Measurements from ENCODE around the gene KIAA1755.

KIAA1755 gene

DNA sequence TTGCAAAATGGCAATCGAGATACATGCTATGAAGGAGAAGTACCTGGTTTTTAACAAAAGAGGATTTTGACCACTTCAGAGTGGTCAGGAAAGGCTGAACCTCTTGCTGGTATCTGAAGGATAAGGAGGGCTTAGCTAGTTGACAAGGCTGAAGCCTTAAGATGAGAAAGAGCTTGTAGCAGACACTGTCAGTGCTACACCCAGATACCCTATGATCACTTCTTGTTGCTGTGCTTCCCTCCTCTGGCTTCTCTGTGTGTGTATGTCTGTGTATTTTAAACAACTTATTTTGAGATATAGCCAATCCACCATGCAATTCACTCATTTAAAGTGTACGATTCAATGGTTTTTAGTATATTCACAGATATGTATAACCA, 56.6 kb downstream of the KIAA1755 start:
- DNase-seq (ENCODE audit: low read depth in 3 of 3), result no peak

DNA sequence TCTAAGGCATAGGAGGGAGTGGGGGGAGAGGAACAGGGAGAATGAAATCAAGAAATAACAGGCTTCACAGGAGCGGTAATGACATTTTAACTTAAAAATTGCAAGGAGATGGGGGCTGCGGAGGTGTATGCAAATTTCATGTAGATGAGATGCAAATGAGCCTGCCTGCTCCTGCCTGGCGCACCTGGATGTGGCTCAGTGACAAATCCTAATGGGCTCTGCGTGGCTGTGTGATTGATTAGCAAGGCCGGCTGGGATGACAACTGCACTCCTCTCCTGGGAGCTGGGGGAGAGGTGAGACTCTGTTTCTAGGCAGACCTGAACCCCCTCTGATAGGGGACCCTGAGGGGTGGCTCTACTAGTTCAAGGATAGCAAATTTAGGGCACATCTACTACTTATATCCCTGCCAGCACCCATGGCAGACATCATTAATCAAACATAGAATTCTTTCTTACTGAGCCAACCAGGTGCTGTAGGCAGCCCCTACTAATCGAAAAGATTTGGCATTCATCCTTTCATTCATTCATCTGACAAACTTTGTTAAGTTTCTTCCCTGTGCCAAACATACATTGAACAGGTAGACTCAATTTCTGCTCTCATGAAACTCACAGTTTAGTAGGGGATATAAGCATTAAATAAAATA, 57.1 kb downstream of the KIAA1755 start:
- no peak for DNase-seq (ENCODE audit: low read depth in 3 of 3)

DNA sequence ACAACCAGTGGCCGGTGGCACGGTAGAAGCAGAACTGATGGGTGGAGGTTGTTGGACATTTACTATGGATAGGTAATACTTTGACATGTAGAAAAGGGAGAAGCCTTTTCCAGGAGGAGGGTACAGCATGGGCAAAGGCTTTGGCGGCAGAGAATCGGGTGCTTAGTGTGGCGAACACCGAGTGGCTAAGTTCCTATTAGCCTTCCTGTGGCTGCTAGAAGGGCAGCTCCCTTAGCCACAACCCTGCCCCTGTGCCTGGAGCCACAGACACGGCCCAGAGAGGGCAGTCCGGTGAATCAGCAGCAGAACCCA, 57.6 kb downstream of the KIAA1755 start:
- DNase-seq (ENCODE audit: low read depth in 3 of 3), result no peak

DNA sequence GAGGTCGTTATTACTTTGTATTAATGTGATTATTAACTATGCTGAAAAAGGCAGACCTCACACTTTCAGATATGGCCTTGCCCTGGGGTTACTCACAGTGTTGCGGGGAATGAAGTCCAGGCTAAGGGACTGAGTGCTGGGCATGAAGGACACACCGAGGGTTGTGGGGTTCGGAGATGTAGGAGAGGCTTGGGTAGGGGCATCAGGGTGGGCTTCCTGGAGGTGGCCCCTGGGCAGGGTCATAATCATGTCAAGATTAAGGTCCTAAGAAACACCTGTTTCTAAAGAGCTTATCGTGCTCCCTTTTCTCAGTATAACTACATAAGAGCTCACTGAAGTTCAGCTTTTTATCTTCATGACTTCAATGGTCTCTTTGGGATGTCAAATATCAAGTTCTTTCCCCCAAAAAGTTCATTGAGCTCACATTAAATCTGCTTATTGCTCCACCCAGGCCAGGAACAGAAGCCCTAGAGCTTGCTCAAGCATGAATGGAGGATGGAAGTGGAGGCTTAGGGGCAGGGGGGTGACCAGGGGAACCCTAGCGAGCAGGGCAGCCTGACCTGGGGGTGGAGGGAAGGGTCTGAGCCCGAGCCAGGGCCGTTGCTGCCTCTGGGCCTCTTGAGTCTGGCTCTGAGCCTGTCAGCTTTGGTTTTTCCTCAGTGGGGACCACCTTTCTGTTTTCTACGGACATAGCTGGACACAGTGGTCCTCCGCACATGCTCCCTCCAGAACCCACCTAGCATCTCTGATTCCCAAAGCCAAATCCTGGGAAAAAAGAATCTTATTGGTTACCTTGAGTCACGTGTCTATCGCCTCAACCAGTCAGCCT, 58.2 kb downstream of the KIAA1755 start:
- no peak for DNase-seq (ENCODE audit: low read depth in 3 of 3)

DNA sequence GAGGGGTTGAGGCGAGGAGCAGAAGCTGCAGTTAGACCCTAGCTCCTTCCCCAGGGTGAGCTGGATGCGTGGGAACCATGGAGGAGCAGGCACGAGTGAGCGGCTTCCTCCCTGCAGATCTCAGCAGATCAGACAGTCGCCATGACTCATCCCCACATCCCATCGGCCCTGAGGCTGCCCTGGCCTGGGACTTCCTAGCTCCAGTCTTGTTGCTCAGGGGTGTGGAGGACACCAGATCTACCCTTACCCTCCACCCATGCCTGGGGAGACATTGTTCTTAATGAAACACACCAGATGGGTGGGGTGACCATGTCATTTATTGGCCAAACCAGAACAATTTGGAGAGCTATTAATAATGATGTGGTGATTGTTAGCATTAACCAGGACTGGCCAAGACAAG, 59.2 kb downstream of the KIAA1755 start:
- no peak for DNase-seq (ENCODE audit: low read depth in 3 of 3)

DNA sequence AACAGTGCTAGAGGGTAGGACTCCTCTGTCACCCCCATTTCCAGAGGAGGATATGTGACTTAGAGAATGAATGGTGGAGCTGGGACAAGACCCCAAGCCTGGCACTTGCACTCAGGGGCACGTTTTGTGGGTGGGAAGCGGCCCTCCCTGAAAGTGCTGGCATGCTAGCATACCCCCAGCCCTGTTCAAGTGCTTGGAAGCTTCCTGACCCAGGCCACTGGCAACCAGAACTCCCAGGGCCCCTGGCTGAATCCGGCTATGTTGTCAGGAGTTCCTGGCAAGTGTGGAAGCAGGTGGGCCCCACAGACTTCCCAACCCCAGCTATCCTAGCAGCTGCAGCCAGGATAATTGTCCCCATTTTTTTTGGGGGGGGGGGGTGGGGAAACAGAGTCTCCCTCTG, 59.9 kb downstream of the KIAA1755 start:
- no peak for DNase-seq (ENCODE audit: low read depth in 3 of 3)

DNA sequence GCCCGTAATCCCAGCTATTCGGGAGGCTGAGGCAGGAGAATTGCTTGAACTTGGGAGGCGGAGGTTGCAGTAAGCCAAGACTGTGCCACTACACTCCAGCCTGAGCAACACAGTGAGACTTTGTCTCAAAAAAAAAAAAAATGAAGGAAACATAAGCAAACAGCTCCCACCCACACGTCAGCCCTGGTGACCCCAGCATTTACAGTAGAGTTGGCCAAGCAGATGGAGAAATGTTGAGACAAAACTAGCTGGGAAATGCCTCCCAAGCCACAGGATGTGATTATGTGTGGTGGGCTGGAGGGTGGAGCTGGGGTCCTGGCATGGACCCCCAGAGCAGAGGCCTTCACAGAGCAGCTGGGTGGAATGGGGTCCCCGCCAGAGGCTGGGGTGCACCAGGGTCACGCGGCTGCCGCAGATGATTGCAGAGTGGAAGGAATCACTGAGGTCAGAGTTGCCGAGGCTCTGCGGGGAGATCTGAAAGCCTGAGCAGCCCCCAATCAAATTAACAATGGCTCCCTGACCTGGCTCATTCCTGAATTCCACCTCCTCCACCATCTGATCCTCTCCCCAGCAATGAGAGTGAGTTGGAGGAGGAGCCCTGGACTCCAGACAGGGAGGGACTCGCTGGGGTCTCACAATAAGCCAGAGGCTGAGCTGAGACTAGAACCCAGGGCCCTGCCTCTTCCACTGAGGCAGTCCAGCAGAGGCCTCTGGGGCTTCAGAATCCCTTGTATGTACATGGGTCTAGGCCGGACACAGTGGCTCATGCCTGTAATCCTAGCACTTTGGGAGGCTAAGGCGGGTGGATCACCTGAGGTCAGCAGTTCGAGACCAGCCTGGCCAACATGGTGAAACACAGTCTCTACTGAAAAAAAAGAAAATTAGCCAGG, 60.8 kb downstream of the KIAA1755 start:
- DNase-seq (ENCODE audit: low read depth in 3 of 3), result no peak

DNA sequence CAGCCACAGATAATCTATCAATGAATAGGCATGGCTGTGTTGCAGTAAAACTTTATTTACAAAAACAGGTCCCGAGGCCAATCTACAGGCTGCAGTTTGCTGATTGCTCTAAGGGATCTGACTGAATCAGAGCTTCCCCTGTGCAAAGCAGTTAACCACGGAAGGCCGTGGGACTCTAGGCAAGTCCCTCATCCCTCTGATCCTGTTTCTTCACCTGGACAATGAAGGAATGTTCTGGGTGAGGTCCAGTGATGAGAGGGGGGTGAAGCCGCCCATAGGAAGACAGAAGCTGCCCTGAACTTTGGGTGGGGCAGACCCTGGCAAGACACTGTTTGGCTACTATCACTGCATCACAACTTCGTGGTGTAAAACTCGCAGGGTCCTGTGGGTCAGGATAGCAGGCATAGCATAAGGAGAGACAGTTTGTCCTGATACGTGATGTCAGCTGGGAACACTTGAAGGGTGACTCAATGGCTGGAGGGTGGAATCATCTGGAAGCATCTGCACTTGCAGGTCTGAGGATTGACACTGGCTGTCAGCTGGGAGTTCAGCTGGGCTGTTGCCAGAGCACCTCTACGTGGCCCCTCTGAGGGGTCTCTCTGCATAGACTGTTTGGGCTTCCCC, 62.2 kb downstream of the KIAA1755 start:
- no peak for DNase-seq (ENCODE audit: low read depth in 3 of 3)

DNA sequence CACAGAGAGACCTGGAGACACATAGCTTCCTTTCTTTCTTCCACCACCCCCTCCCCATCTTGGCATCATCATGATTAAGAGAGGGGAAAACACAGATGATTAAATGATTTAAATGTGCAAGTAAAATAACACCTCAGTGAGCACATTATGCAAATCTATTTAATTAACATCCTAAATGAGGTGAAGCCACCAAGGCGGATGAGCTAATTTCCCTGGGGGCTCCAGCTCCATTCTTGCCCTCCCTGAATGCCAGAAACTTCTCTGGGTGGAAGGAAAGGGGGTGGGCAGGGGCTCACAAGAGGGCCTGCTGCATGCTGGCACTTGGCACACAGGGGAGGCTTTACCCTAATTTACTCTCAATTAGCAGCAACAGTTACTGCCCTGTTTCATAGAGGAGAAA, 62.9 kb downstream of the KIAA1755 start:
- DNase-seq (ENCODE audit: low read depth in 3 of 3), result no peak

DNA sequence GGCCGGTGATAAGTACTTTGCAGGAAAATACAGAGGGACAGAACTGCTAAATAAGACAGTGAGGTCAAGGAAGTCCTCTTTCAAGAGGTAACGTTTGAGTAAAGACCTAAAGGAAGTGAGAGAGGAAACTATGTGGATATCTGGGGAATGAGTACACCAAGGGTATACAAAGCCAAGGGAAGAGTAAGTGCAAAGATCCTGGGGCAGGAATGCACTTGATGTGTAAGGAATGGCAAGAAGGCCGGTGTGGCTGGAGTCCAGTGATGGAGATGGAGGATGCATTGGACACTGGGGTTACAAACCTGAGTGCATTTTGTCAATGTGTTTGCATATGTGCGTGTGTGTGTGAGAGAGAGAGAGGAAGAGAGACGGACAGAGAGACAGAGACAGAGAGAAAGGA, 63.3 kb downstream of the KIAA1755 start:
- no peak for DNase-seq (ENCODE audit: low read depth in 3 of 3)

DNA sequence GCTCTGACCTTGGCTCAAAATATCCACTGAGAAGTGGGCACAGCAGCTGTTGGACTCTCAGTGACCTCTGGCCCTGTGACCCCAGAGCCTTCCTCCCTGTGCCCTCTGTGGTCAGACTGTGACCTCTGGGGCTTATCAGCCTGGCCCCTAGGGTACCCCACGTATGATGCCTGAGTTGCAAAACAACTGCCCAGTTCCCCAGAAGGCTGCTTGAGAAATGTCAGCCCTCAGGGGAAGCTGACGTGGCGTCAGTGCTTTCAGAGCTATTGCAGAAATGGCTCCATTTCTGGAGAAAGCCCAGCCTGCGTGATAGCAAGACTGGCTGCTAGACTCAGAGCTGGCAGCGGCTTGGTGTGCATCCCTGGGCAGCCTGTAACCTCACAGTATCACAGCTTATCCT, 63.9 kb downstream of the KIAA1755 start:
- DNase-seq (ENCODE audit: low read depth in 3 of 3), result no peak

DNA sequence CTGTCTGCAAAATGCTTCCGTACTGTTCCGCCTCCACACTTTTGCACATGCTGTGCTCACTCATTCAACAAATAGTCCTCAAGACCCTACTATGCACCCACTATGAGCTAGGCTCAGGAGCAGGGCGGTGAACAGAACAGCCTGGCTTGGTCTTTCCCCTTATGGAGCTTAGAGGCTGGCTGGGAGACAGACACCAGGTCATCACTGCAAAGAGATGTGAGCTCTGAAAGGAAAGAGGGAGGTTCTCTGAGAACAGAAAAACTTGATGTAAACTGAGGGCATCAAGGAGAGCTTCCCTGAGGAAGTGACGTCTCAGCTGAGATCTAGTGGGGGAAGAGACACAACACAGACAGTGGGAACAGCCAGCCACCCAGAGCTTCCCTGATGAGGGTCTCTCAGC, 64.5 kb downstream of the KIAA1755 start:
- DNase-seq (ENCODE audit: low read depth in 3 of 3), result no peak

DNA sequence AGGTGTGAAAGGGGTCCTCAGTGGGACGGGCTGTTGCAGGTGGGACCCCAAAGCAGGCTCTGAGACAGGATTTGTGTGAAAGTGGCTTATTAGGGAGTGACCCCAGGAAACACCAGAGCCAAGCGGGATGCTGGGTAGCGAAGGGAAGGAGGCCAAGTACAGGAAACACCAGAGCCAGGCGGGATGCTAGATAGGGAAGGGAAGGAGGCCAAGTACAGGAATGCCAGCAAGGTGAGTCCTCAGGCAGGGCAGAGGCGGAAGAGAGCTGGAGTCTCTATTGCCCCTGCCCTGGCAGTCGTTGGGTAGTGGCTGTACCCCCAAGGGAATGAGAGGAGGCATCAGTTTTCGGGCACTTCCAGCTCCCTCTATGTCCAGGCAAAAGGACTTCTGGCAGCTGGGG, 65.0 kb downstream of the KIAA1755 start:
- DNase-seq (ENCODE audit: low read depth in 3 of 3), result no peak

DNA sequence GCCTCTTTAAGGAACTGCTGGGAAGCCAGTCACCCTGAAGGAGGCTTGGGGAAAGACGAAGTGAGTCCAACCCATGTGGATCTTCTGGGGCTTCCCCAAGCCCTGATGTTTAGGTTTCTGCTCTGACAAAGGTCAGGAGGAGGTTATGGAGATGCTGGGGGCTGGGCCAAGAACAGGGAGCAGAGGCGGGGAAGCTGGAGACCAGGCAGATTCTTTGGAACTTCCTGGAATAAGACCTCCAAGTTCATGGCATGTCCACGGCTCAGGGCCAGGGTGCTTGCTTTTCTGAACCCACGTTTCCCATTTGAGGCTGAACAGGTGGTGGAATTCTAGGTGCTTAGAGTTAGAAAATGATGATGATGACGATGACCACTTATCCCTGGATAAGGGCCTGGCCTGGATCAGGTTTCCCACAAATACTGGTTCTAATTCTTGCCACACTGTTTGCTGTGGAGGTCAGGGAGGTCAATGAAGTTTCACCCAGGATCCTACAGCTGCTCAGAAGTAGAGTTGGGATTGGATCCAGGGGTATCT, 65.5 kb downstream of the KIAA1755 start:
- no peak for DNase-seq (ENCODE audit: low read depth in 3 of 3)

DNA sequence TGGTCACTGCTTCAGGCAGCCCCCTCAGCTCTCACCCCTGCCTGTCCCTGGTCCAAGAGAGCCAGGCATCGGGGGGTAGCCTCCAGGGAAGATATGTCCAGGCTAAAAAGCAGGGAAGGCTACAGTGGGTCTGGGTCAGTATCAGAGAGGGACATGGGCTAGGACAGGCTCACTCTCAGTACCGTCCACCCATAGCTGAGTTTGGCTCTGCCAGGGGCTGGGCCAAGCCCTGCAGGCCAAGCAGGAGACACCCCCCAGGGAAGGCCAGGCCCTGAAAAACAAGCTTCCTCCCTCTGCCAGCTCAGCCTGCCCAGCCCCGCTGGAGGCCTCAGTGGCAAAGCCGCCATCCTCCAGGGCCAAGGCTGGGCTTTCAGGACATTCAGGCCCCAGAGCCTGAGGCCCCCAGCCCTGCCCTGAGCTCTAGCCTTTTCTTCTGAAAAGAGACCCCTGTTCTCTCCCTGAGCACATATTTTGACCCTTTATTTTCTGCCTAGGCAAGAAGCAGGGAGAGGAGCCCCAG, 66.9 kb downstream of the KIAA1755 start:
- no peak for DNase-seq (ENCODE audit: low read depth in 3 of 3)

DNA sequence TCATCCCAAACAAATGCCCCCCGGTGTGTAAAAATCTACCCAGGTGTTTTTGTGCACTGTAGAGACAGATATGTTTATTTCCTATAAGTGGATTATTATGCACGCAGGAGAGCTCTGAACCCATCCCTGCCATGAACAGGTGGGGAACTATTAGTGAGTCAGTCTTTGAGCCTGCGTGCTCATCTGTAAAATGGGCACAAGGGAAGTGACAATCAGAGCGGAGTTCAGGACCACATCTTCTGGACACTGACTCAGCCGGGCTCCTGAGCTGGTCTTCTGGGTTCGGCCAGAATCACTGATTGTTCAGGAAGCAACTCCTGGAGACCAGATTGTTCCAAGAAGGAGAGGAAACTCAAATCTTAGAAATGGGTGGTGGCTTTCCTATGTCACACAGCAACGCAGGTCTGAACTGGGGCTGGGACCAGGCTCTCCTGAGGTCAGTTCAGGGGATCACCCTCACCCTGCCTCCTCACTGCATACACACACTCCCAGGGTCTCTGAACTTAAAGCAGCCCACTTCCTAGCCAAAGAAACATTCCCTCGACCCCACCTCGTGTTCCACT, 68.1 kb downstream of the KIAA1755 start:
- no peak for DNase-seq (ENCODE audit: low read depth in 3 of 3)

DNA sequence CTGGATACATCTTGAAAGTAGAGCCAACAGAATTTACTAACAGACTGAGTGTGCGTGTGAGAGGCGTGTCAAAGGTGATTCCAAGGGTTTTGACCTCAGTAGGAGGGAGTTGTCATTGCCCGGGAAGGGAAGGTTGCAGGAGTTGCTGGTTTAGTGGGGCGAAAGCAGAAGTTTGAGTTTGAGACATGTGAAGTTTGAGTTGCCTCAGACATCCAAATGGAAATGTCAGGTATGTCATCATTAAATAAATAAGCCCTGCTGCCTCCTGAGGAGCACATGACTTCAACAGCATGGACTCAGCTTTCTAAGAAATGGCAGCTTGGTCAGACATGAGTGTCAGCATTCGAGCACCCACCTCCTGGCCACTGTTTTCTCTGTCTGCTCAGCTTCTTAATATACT, 68.9 kb downstream of the KIAA1755 start:
- DNase-seq (ENCODE audit: low read depth in 3 of 3), result no peak

DNA sequence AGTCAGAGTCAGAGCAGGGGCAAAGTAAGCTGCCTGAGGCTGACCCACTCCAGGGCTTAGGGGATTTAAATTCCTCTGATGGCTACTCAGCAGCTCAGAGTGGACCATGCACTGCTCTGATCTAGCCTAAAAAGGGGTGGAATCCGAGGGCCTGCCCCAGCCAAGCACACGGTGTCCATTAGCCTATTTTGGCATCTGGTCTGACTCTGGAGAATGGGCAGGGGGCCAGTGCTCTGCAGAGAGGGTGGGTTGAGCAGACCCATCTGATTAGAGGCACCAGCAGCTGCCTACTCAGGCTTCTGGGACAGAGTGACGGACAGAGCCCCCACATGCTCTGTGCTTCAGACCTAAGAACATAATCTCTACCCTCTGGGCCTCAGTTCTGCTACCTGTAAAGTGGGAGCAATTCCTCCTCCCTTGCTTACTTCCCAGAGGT, 69.6 kb downstream of the KIAA1755 start:
- DNase-seq (ENCODE audit: low read depth in 3 of 3), result no peak

DNA sequence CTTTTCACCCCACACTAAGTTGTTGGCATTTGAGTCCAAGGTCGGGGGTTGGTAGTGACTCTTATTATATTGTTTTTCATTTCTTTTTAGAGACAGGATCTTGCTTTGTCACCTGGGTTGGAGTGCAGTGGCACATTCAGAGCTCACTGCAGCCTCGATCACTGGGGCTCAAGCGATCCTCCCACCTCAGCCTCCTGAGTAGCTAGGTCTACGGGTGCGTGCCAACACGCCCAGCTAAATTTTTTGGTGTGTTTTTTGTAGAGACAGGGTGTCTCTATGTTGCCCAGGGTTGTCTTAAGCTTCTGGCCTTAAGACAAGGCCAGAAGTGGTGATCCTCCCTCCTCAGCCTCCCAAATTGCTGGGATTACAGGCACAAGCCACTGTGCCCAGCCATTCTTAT, 70.4 kb downstream of the KIAA1755 start:
- DNase-seq (ENCODE audit: low read depth in 3 of 3), result no peak

DNA sequence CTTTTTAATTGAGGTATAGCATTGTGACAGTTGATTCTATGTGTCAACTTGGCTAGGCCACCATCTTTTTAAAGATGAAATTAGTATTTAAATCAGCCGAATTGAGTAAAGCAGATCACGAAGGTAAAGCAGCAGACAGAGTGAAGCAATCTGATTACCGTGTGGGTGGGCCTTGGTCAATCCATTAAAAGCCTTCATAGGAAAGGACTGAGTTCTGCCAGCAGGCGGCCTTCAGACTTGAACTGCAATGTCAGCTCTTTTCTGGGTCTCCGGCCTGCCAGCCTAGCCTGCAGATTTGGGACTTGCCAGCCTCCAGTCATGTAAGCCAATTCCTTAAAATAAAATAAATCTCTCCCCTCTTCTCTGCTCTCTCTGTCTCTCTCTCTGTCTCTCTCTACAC, 73.0 kb downstream of the KIAA1755 start:
- no peak for DNase-seq (ENCODE audit: low read depth in 3 of 3)

DNA sequence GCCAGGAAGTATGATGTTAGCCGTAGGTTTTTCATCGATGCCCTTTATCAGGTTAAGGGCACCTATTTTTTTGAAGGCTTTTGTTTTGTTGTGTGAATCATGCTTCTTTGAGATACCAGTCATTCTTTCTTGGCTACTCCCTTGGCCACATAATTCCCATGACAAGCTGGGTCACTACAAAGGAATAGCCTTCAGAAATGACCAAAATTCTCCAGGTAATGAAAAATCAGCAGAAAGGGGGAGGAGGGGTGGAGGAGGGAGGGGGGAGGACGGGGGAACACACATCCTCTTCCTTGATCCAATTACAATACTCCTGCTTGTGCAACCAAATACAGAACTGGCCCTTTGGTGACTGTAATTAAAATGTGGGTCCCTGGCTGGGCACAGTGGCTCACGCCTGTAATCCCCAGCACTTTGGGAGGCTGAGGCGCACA, 73.7 kb downstream of the KIAA1755 start:
- no peak for DNase-seq (ENCODE audit: low read depth in 3 of 3)

Data from stimulated activated CD4-positive, alpha-beta T cell treated with anti-CD3 and anti-CD28 coated beads, TNF-alpha, amount 100 ng/mL, for 24 hours (primary cell).